Mesendoderm (in vitro differentiated cells): ENCODE results near the gene KIAA0825.
A peak's percentile ranks its signal among the peaks of the same experiment; 100 is the strongest.

Experiments used
- DNase-seq: peaks from one replicate; pipeline ENCODE4 v3.0.0; 2013
- H2AK5ac ChIP-seq: 2 replicates; pipeline ENCODE4 v1.6.1; 2013; ENCODE audit warnings: low read length, inconsistent platforms
- H2BK120ac ChIP-seq: 2 replicates; pipeline ENCODE4 v1.6.1; 2013; ENCODE audit warnings: low read depth, mild to moderate bottlenecking, low read length, moderate library complexity, mixed read lengths
- H2BK15ac ChIP-seq: replicated peaks from 2 replicates; pipeline ENCODE4 v1.6.1; 2013; ENCODE audit warnings: low read depth, mild to moderate bottlenecking, moderate library complexity
- H2BK5ac ChIP-seq: 2 replicates; pipeline ENCODE4 v1.6.1; 2013; ENCODE audit warnings: low read length, inconsistent platforms
- H3K18ac ChIP-seq: 2 replicates; pipeline ENCODE4 v1.6.1; 2013; ENCODE audit warnings: mild to moderate bottlenecking, low read length, mixed read lengths
- H3K23ac ChIP-seq: one replicate; pipeline ENCODE4 v1.6.1; 2013; ENCODE audit warnings: low read length
- H3K27ac ChIP-seq: 2 replicates; pipeline ENCODE4 v1.5.1; 2013; ENCODE audit warnings: low read depth, mild to moderate bottlenecking, inconsistent platforms, low read length, moderate library complexity
- H3K27me3 ChIP-seq: 2 replicates; pipeline ENCODE4 v1.6.1; 2013; ENCODE audit warnings: low read length, control low read depth, mild to moderate bottlenecking, inconsistent platforms; ENCODE audit not compliant: insufficient read depth, poor library complexity
- H3K36me3 ChIP-seq: 2 replicates; pipeline ENCODE4 v1.6.1; 2013; ENCODE audit warnings: low read length, inconsistent platforms; ENCODE audit not compliant: control insufficient read depth, insufficient read depth
- H3K4ac ChIP-seq: one replicate; pipeline ENCODE4 v1.6.1; 2013; ENCODE audit warnings: low read depth, mild to moderate bottlenecking, low read length, moderate library complexity
- H3K4me1 ChIP-seq: 2 replicates; pipeline ENCODE4 v1.6.1; 2013; ENCODE audit warnings: low read depth, low read length, inconsistent platforms; ENCODE audit not compliant: control insufficient read depth
- H3K4me2 ChIP-seq: 2 replicates; pipeline ENCODE4 v1.6.1; 2013; ENCODE audit warnings: low read length
- H3K4me3 ChIP-seq: 2 replicates; pipeline ENCODE4 v1.5.1; 2013; ENCODE audit warnings: mild to moderate bottlenecking, low read length
- H3K56ac ChIP-seq: one replicate; pipeline ENCODE4 v1.6.1; 2013; ENCODE audit warnings: low read length
- H3K79me1 ChIP-seq: 2 replicates; pipeline ENCODE4 v1.6.1; 2013; ENCODE audit warnings: low read length, inconsistent platforms
- H3K79me2 ChIP-seq: 2 replicates; pipeline ENCODE4 v1.6.1; 2013; ENCODE audit warnings: mild to moderate bottlenecking, low read length; ENCODE audit not compliant: control insufficient read depth, insufficient read depth
- H3K9ac ChIP-seq: 2 replicates; pipeline ENCODE4 v1.6.1; 2013; ENCODE audit warnings: low read length, inconsistent platforms
- H4K5ac ChIP-seq: one replicate; pipeline ENCODE4 v1.6.1; 2013; ENCODE audit warnings: low read length
- H4K8ac ChIP-seq: one replicate; pipeline ENCODE4 v1.6.1; 2013; ENCODE audit warnings: low read depth, mild to moderate bottlenecking, control low read depth, low read length, moderate library complexity
- WGBS: extraction: QIAGEN DNeasy Blood & Tissue Kit; methylation state at CpG from one replicate; pipeline ENCODE4 v1.1.7; 2013; ENCODE audit warnings: low lambda C conversion rate, missing lambda C conversion rate; ENCODE audit not compliant: insufficient coverage; ENCODE audit errors: extremely low coverage; 5-methylcytosine and 5-hydroxymethylcytosine counted together

KIAA0825 gene

GRCh38 chr5:94228791-94229190 lies 389.6 kb downstream of the KIAA0825 start:
- no peak overlapping the region for H2AK5ac ChIP-seq
- H3K79me2 ChIP-seq = no peaks in the 10 kb centered on the region
- no peaks in the 10 kb centered on the region for H3K27me3 ChIP-seq
- H3K4ac ChIP-seq = no peak overlapping the region
- no peak overlapping the region for H2BK15ac ChIP-seq
- no peak overlapping the region for H2BK120ac ChIP-seq
- no peaks in the 10 kb centered on the region for H3K36me3 ChIP-seq
- no peak overlapping the region for H2BK5ac ChIP-seq
- no peaks in the 10 kb centered on the region for H3K79me1 ChIP-seq
- no peak overlapping the region for H3K18ac ChIP-seq
- H3K4me1 ChIP-seq = no peaks in the 10 kb centered on the region
- H3K4me2 ChIP-seq = no peak overlapping the region
- no peak overlapping the region for H3K23ac ChIP-seq
- H3K9ac ChIP-seq = no peak overlapping the region
- no peak overlapping the region for H4K8ac ChIP-seq
- no peak overlapping the region for H3K56ac ChIP-seq
- DNase-seq = no peak
- no peak overlapping the region for H3K4me3 ChIP-seq
- no peak overlapping the region for H4K5ac ChIP-seq
- no peak overlapping the region for H3K27ac ChIP-seq

GRCh38 chr5:94223235-94223634 lies 395.2 kb downstream of the KIAA0825 start:
- Histone ChIP-seq H2BK120ac (no peak overlapping the region), H3K79me2 (no peaks in the 10 kb centered on the region), H3K4ac (no peak overlapping the region), H3K23ac (no peak overlapping the region), H3K4me1 (no peaks in the 10 kb centered on the region), H3K27me3 (no peaks in the 10 kb centered on the region), H3K56ac (no peak overlapping the region), H4K5ac (no peak overlapping the region), H2AK5ac (no peak overlapping the region), H4K8ac (no peak overlapping the region), H3K79me1 (no peaks in the 10 kb centered on the region), H3K4me3 (no peak overlapping the region), H3K4me2 (no peak overlapping the region), H3K36me3 (no peaks in the 10 kb centered on the region), H2BK5ac (no peak overlapping the region), H3K9ac (no peak overlapping the region), H3K27ac (no peak overlapping the region), H2BK15ac (no peak overlapping the region), H3K18ac (no peak overlapping the region)
- no CpG with 5 or more reads among the region's 2 CpGs for WGBS
- no peak for DNase-seq

- no peak overlapping the region for H4K5ac ChIP-seq
- no peaks in the 10 kb centered on the region for H3K4me1 ChIP-seq
- H3K27ac ChIP-seq = no peak overlapping the region
These were observed 400.0 kb downstream of the KIAA0825 start for GRCh38 chr5:94218374-94218773.

GRCh38 chr5:94217745-94218144 lies 400.7 kb downstream of the KIAA0825 start:
- H2BK120ac ChIP-seq = no peak overlapping the region
- no peak overlapping the region for H3K56ac ChIP-seq
- H3K4me3 ChIP-seq = no peak overlapping the region
- H3K4ac ChIP-seq = no peak overlapping the region
- no peak overlapping the region for H3K9ac ChIP-seq
- peaks cover 1% of the 10 kb centered on the region for H3K79me1 ChIP-seq
- H3K27ac ChIP-seq = no peak overlapping the region
- no peak overlapping the region for H2BK5ac ChIP-seq
- no peak overlapping the region for H2AK5ac ChIP-seq
- no peaks in the 10 kb centered on the region for H3K36me3 ChIP-seq
- no peak overlapping the region for H2BK15ac ChIP-seq
- peaks cover 2% of the 10 kb centered on the region for H3K79me2 ChIP-seq
- H4K8ac ChIP-seq = no peak overlapping the region
- no peak overlapping the region for H4K5ac ChIP-seq
- no peaks in the 10 kb centered on the region for H3K4me1 ChIP-seq
- DNase-seq = no peak
- no peak overlapping the region for H3K4me2 ChIP-seq
- H3K18ac ChIP-seq = no peak overlapping the region
- no CpG with 5 or more reads among the region's 3 CpGs for WGBS
- H3K23ac ChIP-seq = no peak overlapping the region
- no peaks in the 10 kb centered on the region for H3K27me3 ChIP-seq

More at GRCh38 chr5:94218374-94218773, 400.0 kb downstream of the KIAA0825 start:
- no peak overlapping the region for H3K4me3 ChIP-seq
- no peaks in the 10 kb centered on the region for H3K27me3 ChIP-seq
- H3K79me2 ChIP-seq = peaks cover 2% of the 10 kb centered on the region
- H2AK5ac ChIP-seq = no peak overlapping the region
- no peak overlapping the region for H3K4me2 ChIP-seq
- H3K79me1 ChIP-seq = peaks cover 1% of the 10 kb centered on the region
- H2BK15ac ChIP-seq = no peak overlapping the region
- no peak overlapping the region for H4K8ac ChIP-seq
- no peaks in the 10 kb centered on the region for H3K36me3 ChIP-seq
- H2BK120ac ChIP-seq = no peak overlapping the region
- no peak overlapping the region for H3K18ac ChIP-seq
- H2BK5ac ChIP-seq = no peak overlapping the region
- no peak overlapping the region for H3K4ac ChIP-seq
- H3K9ac ChIP-seq = no peak overlapping the region
- H3K56ac ChIP-seq = no peak overlapping the region
- H3K23ac ChIP-seq = no peak overlapping the region
- DNase-seq = peak; percentile 87

- H4K8ac ChIP-seq = no peak overlapping the region
- no peak overlapping the region for H3K4me3 ChIP-seq
- no peaks in the 10 kb centered on the region for H3K4me1 ChIP-seq
- H3K36me3 ChIP-seq = no peaks in the 10 kb centered on the region
- peaks cover 2% of the 10 kb centered on the region for H3K79me2 ChIP-seq
- DNase-seq = no peak
- H2AK5ac ChIP-seq = no peak overlapping the region
- H3K23ac ChIP-seq = no peak overlapping the region
- H2BK15ac ChIP-seq = no peak overlapping the region
- no peak overlapping the region for H3K4ac ChIP-seq
- H3K18ac ChIP-seq = no peak overlapping the region
- H2BK5ac ChIP-seq = no peak overlapping the region
- H3K56ac ChIP-seq = no peak overlapping the region
- H2BK120ac ChIP-seq = no peak overlapping the region
- WGBS = no CpG with 5 or more reads among the region's 2 CpGs
- H3K4me2 ChIP-seq = no peak overlapping the region
- no peak overlapping the region for H3K27ac ChIP-seq
- no peak overlapping the region for H3K9ac ChIP-seq
- no peaks in the 10 kb centered on the region for H3K27me3 ChIP-seq
- peaks cover 1% of the 10 kb centered on the region for H3K79me1 ChIP-seq
- H4K5ac ChIP-seq = no peak overlapping the region
These were observed 401.2 kb downstream of the KIAA0825 start for GRCh38 chr5:94217216-94217615.

- Histone ChIP-seq H3K4me2 (no peak overlapping the region), H3K9ac (no peak overlapping the region), H3K4me3 (no peak overlapping the region), H3K56ac (no peak overlapping the region), H3K4ac (no peak overlapping the region), H2BK5ac (no peak overlapping the region), H3K23ac (no peak overlapping the region), H3K27ac (no peak overlapping the region), H3K79me2 (peaks cover 4% of the 10 kb centered on the region), H2BK120ac (no peak overlapping the region), H2AK5ac (no peak overlapping the region), H3K27me3 (no peaks in the 10 kb centered on the region), H3K79me1 (peaks cover 1% of the 10 kb centered on the region), H3K4me1 (no peaks in the 10 kb centered on the region), H3K36me3 (no peaks in the 10 kb centered on the region), H3K18ac (peak overlapping the region; percentile 28), H2BK15ac (no peak overlapping the region), H4K8ac (peak overlapping the region; percentile 39), H4K5ac (no peak overlapping the region)
- whole genome bisulfite sequencing = no CpG with 5 or more reads among the region's 1 CpG
- DNase-seq = no peak
These were observed 405.9 kb downstream of the KIAA0825 start for GRCh38 chr5:94212476-94212875.
